GM19372 (cell line): ENCODE measurements around the gene STX7.

ENCODE experiments used
- ATAC-seq: cut with Tn5 transposase; IDR thresholded peaks from one replicate; pipeline ENCODE4 v1.9.1; 2021; ENCODE audit warnings: mild to moderate bottlenecking, low read depth, moderate library complexity; ENCODE audit not compliant: unreplicated experiment

Gene STX7

DNA sequence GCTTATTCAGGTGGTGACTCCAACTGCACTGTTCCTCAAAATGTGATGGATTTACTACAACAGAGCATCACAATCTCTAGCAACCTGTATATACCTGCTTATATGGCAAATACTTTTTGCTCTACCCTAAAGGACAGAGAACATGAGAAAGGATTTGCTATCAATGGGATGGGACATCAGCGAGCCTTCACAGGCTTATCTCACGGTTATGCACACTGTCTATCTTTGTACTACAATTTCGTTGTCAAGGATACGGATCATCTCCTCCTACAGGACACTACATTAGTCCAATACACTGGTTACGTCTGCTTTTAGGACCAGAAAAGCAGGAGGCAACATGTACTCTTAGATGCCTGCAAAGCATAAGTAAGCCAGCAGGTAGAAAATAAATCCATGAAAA, 34.2 kb downstream of the STX7 start:
- ATAC-seq = no peak

DNA sequence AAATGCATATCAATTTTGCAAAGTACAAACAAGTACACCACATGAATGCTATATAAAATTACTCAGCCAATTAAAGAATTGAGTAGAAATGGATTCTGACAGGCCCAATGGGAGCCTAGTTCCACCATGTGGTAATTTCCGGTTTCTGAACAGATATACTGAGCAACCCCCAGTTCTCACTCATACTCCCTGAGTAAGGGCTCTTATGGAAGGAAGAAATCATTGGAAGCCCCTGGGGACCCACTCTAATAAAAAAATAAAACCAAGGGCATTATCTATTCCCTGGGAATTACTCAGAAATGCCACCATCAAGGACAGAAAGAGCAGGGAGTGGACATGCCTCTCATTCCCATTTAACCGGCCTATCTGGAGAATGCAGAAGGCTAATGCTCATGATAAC, 34.6 kb downstream of the STX7 start:
- no peak for ATAC-seq

DNA sequence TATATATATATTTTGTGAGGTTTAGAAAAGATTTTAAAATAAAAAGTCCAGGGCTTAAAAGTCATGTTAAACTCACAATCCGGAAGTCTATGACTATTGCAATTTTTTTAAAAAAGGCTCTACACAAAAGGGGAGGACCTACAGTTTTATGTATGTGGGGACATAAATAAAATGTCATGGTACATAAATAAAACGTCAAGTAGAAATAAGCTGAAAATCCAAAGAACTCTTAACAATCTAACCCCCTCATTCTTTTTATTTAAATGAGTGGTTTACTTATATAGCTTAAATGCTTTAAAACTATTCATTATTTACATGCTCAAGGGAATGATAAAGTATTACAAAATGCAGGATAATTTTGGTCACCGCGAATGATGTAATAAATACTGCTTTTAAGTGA, 36.2 kb downstream of the STX7 start:
- no peak for ATAC-seq

DNA sequence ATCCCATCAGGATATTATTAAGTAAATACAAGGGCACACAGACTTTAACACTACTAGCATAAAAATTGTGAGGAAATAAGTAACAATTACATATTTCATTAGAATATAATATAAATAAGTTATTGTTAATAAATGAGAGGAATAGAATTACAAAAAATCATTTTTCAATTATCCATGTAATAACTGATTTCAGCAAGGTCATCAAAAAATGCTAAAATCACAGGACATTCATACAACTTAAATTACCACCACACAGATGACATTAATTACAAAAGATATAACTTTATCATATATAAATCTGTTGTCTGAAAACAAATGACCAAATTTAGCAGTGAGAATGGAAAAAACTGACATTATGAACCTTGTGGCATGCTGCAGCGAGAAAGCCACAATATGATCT, 37.0 kb downstream of the STX7 start:
- no peak for ATAC-seq

DNA sequence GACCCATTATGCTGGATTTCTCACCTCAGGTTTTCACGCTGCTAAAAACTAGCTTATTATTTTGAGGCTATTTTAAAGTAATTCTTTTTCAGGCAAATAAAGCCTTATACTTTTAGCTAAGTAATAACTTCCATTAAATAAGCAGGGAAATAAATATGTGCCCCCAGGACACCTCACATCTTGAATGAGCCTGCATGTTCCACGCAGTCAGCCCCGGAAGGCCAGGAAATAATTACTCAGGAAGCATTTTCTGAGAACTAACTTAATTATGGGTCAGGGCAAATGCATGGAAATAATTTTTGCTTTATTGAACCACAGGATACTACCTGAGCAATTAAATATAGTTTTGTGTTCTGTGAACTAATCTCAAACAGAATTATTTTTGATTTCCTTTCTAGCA, 41.1 kb downstream of the STX7 start:
- no peak for ATAC-seq

DNA sequence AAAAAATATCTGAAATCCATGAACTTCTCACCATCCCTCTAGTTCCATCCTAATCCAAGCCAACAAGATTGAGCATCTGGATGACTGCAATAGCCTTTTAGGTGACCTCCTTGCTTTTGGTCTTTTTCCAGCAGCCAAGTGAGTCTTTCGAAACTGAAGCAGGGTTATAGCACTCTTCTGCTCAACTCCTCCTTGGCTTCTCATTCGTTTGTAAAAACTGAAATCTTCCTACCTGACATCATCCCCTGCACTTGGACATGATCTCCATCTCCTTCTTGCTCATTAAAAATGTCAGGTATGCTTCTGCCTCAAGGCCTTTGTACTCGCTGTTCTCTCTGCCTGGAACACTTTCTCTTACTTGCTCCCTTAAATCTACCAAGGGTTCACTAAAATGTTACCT, 46.0 kb downstream of the STX7 start:
- ATAC-seq = no peak

DNA sequence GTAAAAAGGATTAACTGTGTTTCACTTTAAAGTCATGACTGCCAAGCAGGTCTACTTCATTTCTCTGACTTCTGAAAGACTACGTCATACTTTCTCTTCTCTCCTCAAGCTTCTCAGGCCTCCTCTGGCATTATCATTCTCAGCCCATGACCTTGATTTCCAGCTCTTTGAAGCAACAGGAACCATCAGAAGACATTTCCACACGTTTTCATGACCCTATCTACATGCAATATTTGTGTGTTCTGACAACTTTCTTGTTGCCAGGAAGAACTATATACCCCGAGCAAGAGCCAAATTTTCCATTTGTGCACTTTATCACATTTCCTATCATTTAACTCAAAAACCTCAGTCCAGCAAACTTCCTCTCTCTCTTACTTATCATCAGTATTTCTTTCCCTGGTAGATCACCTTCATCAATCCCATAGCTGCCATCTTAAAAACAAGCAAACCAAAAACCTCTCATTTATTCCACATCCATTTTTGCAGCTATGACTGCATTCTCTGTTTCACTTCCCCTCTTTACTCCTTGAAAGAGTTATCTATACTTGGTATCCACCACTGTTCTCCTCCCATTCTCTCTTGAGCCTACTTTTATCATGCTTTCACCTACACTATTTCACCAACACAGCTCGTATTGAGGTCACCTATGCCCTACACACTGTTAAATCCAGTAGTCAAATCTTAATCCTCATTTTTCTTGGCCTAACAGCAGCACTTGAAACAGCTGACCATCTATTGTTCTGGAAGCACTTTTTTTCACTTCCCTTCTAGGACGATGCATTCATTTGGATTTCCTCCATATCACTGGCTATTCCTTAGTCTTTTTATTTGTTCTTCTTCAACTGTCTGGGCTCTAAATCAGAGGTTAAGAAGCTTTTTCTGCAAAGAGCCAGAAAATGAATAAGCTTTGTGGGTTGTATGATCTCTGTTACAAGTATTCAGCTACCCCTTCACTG, 47.1 kb downstream of the STX7 start:
- peak; percentile 84 for ATAC-seq

DNA sequence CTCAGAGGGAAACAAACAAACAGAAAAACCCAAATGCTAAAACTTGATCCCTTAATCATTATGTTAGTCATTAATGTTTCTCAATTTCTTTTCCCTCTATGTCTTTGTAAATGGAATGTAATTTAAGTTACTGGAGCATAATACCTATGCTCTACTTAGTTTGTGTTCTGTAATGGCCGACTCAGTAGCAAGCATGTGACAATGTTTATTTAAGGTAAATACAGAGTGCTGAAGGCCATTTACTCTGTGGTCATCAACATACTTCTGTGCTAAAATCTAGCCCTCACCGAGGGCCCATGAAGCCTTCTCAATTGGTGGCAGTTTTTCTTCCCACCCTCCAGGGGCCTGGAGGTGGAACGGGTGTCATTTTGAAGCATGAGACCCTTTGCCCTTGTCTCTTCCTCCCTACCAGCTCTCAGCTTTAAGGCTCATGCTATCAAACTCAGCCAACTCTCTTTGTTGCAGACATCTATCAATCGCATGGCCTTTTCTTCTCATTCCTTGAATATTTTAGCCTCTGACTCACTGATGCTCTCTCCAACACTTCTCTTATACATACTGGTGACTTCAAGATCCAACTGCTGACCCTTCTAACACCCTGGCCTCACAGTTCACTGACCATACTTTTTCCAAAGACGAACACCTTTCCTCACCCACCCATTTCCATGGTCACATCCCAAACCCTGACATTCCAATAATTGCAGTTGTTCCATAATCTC, 48.2 kb downstream of the STX7 start:
- no peak for ATAC-seq

DNA sequence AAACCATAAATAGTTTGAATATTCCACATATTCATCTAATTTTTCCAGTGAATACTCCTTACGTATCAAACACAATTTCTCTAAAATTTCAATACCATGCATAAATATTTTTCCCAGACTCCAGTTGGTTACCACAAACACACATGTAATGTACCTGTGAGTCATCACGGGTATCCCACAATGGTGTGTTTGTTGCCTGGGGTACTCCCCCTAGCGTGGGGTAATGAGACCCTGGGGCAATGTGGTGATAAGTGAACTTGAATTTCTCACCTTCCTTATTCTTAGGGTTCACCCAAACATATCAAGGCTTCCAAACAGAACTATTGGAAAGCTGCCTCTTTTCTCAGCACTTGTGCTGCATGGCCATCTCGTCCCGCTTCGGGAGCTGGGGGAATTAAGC, 51.0 kb downstream of the STX7 start:
- no peak for ATAC-seq

DNA sequence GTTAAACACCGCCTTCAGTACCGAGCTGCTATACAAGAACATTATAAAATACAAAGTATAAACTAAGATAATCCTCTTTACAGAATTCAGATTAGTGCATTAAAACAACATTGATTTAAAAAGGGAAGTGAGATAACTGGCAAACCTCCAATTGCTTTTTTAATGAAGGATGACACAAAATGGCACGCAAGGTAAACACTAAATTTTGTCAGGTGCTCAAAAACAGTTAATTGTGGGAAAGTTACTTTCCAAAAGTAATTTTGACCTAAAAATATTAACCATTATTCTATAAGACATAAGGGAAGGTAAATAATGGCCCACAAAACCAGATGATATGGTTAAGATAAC, 53.3 kb downstream of the STX7 start:
- ATAC-seq = no peak

DNA sequence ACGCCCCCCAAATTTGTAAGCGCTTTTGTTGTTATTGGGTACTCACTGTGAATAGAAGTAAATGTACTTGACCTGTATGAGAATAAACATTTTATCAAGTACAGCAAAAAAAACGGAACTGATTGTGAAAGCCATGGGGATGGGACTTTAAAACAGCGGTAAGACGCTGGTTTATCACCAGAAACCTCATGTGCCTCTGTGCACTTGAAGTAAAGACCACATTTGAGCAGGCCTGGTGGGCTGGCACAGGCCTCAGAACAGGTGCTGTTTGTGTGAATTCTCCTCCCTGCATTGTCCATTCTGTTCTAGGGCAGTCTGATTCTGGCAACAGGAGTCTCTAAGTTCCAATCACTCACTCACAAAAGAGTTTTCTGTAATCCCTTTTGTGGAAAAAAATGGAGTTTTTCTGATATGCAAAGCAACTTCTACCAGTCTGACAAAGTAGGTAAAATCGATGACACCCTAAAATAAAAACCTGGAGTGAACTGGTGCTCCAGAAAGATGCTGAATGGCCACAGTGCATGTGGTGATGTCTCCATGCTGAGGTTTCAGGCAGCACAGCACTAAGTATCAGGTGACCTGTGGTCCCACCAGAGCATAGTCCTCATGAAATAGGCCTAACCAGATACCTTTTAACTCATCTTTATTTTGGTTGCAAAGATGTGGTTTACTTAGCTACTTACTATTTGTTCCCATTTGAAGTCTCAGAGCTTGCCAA, 53.9 kb downstream of the STX7 start:
- ATAC-seq = no peak

DNA sequence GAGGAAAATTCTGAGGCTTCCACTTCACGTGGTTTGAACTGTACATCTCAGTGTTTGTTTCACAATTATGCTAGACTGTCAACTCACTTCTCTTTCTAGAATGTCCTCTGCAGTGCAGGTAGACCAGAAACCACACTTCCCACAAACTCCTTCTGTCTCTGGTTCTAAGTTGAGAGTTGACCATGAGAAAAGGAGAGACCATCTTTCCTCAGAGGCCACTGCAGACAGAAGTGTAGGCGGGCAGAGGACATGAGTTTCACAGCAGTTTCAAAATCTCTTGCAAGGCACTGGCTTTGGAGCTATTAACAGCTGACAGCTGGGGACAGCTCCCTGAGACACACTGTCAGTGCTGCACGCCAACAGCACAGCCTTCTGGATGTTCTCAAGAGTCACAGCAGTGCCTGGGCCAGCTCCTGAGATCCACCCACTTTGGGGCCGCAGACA, 56.2 kb downstream of the STX7 start:
- peak; percentile 96 for ATAC-seq

DNA sequence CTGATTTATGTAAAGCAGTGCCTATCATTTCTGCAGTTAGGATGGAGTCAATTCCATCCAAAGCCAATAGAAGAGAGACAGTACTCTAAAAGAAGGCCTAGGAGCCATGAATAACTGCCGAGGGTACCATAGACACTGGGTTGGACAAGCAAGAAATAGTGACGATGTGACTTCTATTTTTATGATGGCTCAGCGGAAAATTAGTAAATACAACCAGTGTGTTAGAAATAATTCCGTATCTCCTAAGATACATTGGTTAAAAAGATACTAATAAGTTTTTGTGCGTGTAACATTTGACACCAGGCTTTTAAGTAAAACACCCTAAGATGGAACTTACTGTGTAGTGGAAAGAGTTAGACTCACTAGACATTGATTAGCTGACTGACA, 66.1 kb downstream of the STX7 start:
- no peak for ATAC-seq

DNA sequence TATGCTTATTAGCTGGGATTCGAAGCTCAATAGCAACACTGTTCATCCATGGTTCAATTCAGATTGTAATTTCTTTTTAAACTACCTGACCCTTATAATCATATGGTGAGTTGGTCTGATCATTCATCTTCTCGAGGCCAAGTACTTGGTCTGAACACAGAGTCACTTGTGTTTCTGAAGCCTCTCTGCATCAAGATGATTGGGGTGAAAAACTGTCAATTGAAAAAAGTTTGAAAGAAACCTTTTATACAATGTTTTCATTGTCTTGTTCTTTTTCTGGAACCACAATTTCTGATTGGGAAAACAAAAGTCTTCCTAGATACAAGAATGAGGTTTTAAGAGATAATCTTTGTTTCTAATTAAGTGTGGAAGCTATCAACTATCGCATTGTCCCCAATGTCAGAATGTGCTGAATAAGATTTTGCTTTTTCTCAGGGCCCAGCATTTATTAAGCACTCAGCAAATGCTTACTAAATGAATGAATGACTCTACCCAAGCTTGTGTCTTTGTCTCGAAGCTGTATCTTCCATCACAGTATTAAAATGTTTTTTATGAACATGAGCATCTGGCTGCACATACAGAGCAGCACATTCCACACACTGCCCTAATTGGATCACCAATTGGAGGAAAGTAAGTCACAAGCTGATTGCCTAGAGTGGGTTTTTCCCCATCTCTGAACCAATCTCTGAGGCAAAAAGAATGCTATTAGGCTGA, 66.6 kb downstream of the STX7 start:
- no peak for ATAC-seq

DNA sequence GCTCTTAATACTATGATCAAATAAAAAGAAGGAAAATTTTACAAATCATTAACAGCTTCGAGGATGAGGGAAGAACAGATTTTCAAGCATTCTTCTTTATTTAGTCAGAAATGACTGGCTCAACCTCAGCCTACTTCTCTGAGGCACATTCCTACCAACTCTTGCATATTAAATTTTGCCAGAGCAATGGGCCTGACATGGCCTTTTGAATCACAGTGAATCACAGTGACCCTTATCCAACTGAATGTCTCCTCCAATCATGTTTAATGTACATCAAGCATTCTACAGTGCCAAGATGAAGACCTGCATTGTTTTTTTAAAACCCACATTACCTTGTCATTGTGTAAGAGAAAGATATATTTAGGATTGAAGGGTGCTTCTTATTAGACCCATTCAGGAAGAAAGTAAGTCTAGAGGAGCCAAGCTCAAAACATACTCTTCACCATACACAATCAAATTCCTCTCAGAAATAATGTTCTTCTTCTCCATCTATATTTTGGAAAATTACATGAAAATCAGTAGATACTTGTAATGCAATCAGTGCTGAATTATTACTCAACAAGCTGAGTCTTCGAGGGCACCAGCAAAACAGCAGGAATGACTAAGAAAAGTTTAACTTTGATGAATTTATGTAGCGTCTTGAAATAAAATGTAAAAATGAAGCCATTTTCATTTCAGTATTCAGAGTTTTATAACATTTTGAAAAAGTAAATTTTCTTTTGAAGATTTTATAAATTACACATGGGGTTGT, 67.5 kb downstream of the STX7 start:
- no peak for ATAC-seq

DNA sequence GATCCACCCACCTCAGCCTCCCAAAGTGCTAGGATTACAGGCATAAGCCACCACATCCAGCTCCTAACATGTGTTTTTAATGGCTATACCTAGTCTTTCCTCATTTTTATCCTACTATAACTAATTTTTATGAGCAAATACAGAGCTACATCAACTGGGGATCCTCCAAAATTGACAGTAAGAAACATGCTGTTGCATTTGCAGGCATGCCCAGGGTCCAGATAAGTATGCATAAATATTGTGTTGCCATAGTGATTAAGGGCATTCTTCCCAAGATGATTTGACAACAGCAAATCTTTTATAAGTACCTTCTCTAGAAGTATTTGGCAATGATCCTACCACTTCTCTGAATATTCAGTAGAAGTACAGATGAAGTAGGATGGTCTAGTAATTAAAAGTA, 69.7 kb downstream of the STX7 start:
- no peak for ATAC-seq

DNA sequence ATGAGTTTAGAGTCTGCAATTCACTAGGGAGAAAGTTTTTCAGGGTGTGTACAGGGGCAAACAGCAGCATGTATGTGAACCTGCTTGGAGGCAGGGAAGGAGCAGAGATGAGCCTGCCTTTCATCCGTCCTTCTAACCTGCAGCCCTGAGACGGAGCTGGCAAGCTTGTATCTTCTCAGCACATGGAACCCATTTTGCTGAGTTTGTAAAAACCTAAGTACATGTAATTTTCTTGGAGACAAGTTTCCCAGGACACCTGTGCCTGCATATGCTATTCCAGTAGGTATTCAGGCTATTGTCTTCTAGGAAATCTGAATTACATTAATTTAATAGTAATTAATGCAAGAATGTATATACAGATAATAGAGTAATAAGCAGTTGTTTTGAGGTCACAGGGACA, 82.8 kb downstream of the STX7 start:
- ATAC-seq = no peak

DNA sequence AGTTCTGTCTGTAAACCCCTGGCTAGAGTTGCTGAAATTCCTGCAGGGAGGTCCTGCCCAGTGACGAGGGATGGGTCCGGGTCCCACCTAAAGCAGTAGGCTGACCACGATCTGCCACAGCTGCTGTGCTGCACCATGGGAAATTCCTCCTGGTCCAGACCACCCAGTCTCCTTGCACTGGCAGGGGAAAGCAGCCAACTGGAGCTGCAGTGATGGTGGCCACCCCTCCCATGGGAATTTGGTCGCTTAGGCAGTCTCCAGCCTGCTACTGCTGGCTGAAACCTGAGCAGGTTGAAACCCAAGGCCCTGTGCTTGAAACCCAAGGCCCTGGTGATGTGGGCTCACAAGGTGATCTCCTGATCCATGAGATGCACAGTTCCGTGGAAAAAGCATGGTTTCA, 87.7 kb downstream of the STX7 start:
- no peak for ATAC-seq

DNA sequence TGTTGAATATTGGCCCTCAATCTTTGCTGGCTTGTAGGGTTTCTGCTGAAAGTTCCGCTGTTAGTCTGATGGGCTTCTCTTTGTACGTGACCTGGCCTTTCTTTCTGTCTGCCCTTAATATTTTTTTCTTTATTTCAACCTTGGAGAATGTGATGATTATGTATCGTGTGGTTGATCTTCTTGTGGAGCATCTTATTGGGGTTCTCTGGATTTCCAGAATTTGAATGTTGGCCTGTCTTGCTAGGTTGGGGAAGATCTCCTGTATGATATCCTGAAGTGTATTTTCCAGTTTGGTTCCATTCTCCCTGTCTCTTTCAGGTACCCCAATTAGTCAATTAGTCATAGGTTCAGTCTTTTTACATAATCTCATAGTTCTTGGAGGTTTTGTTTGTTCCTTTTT, 89.1 kb downstream of the STX7 start:
- ATAC-seq = no peak
